GM23338 (cell line): ENCODE measurements around the gene NCL. TPM values are rescaled to one million over a fixed set of nuclear protein-coding genes. Genes with fewer than 3 reads are reported as not detected.

ENCODE experiments used
- ATAC-seq: fragments of 200-7000 bp; cut with Tn5 transposase; 3 replicates; pipeline ENCODE4 v1.9.1; 2020
- DNase-seq: peaks from one replicate; pipeline ENCODE4 v3.0.0-alpha.2; 2015; ENCODE audit warnings: low spot score
- H2AFZ ChIP-seq: fragments of 200-600 bp; sonication (generic); 2 replicates; pipeline ENCODE4 v1.8.0; 2016; ENCODE audit warnings: antibody characterized with exemption, mild to moderate bottlenecking, moderate library complexity
- H3F3A ChIP-seq: fragments of 200-600 bp; sonication (generic); replicated peaks from 2 replicates; pipeline ENCODE4 v1.8.0; 2017; ENCODE audit warnings: antibody characterized with exemption, mixed run types, low read depth
- H3K27ac ChIP-seq: fragments of 200-600 bp; sonication (generic); 2 replicates; pipeline ENCODE4 v1.6.1; 2016; ENCODE audit warnings: low read depth
- H3K27me3 ChIP-seq: fragments of 200-600 bp; sonication (generic); 2 replicates; pipeline ENCODE4 v1.8.0; 2016; ENCODE audit warnings: mild to moderate bottlenecking, mixed run types, moderate library complexity; ENCODE audit not compliant: insufficient read depth
- H3K36me3 ChIP-seq: fragments of 200-600 bp; sonication (generic); 2 replicates; pipeline ENCODE4 v1.8.0; 2016; ENCODE audit warnings: mild to moderate bottlenecking; ENCODE audit not compliant: insufficient read depth
- H3K4me1 ChIP-seq: fragments of 200-600 bp; sonication (generic); 2 replicates; pipeline ENCODE4 v1.8.0; 2016; ENCODE audit warnings: mild to moderate bottlenecking, moderate library complexity; ENCODE audit not compliant: insufficient read depth
- H3K4me2 ChIP-seq: fragments of 200-600 bp; sonication (generic); 2 replicates; pipeline ENCODE4 v1.7.1; 2017; ENCODE audit warnings: mixed run types
- H3K4me3 ChIP-seq: fragments of 200-600 bp; sonication (generic); 2 replicates; pipeline ENCODE4 v1.6.1; 2016; ENCODE audit warnings: mixed run types
- H3K79me2 ChIP-seq: fragments of 200-600 bp; sonication (generic); replicated peaks from 2 replicates; pipeline ENCODE4 v1.8.0; 2017; ENCODE audit warnings: mild to moderate bottlenecking; ENCODE audit not compliant: insufficient read depth
- H3K9me2 ChIP-seq: fragments of 200-600 bp; sonication (generic); 2 replicates; pipeline ENCODE4 v1.8.0; 2017; ENCODE audit not compliant: insufficient read depth
- H4K20me1 ChIP-seq: fragments of 200-600 bp; sonication (generic); replicated peaks from 2 replicates; pipeline ENCODE4 v1.8.0; 2017; ENCODE audit warnings: mild to moderate bottlenecking; ENCODE audit not compliant: insufficient read depth
- H3K27ac Mint-ChIP-seq: 2 replicates; pipeline ENCODE4 v1.8.0; 2020; ENCODE audit warnings: inconsistent platforms, mild to moderate bottlenecking, moderate library complexity, mixed read lengths
- H3K27me3 Mint-ChIP-seq: 3 replicates; pipeline ENCODE4 v1.8.0; 2022; ENCODE audit warnings: low read depth, mild to moderate bottlenecking, moderate library complexity, mixed read lengths, inconsistent platforms; ENCODE audit not compliant: insufficient read depth, poor library complexity
- H3K36me3 Mint-ChIP-seq: 3 replicates; pipeline ENCODE4 v1.8.0; 2021; ENCODE audit warnings: low read depth, mild to moderate bottlenecking, inconsistent platforms, moderate library complexity, mixed read lengths
- H3K4me1 Mint-ChIP-seq: 3 replicates; pipeline ENCODE4 v1.8.0; 2020; ENCODE audit warnings: mild to moderate bottlenecking, inconsistent platforms, mixed read lengths
- H3K4me3 Mint-ChIP-seq: 3 replicates; pipeline ENCODE4 v1.8.0; 2021; ENCODE audit warnings: moderate library complexity, mild to moderate bottlenecking, inconsistent platforms, mixed read lengths
- H3K9me3 Mint-ChIP-seq: 3 replicates; pipeline ENCODE4 v1.8.0; 2020; ENCODE audit warnings: moderate library complexity, mild to moderate bottlenecking, inconsistent platforms, mixed read lengths
- CREB1 ChIP-seq: fragments of 250-450 bp; sonication (Bioruptor Pico); IDR thresholded peaks from 2 replicates; pipeline ENCODE4 v1.5.0; 2020; ENCODE audit warnings: low read depth, mild to moderate bottlenecking, moderate library complexity
- JUNB ChIP-seq: IDR thresholded peaks from one replicate; pipeline ENCODE4 v1.6.1; 2016; ENCODE audit warnings: antibody characterized with exemption; ENCODE audit not compliant: unreplicated experiment
- REST ChIP-seq: IDR thresholded peaks from one replicate; pipeline ENCODE4 v1.6.1; 2018; ENCODE audit warnings: antibody characterized with exemption; ENCODE audit not compliant: unreplicated experiment
- STAT1 ChIP-seq: IDR thresholded peaks from one replicate; pipeline ENCODE4 v1.6.1; 2016; ENCODE audit warnings: antibody characterized with exemption; ENCODE audit not compliant: unreplicated experiment
- ZNF114 ChIP-seq: fragments of 250-450 bp; sonication (Bioruptor Pico); IDR thresholded peaks from 2 replicates; pipeline ENCODE4 v1.5.0; 2020; ENCODE audit warnings: mild to moderate bottlenecking, moderate library complexity
- ZNF331 ChIP-seq: fragments of 250-450 bp; sonication (Bioruptor Pico); IDR thresholded peaks from 2 replicates; pipeline ENCODE4 v1.5.0; 2020; ENCODE audit warnings: low read depth, mild to moderate bottlenecking, moderate library complexity
- ZNF462 ChIP-seq: fragments of 250-450 bp; sonication (Bioruptor Pico); IDR thresholded peaks from 2 replicates; pipeline ENCODE4 v1.5.0; 2020; ENCODE audit warnings: mild to moderate bottlenecking, moderate library complexity
- polyA plus RNA-seq: library from polyadenylated mRNA; unstranded; fragments of >200 nt; fragmentation: Nextera tagmentation; extraction: Ambion mirVana; gene quantifications from 2 replicates; pipeline ENCODE4 v1.2.1, GENCODE V29; 2016
- total RNA-seq: library from RNA; depleted of rRNA; stranded (reverse); fragments of >200 nt; shearing (Covaris generic); gene quantifications from 2 replicates; pipeline ENCODE4 v1.2.3, GENCODE V29; 2014

NCL gene
- total and polyA plus RNA-seq, 2 experiments from 2014 or later = 678 to 2,269 TPM

DNA sequence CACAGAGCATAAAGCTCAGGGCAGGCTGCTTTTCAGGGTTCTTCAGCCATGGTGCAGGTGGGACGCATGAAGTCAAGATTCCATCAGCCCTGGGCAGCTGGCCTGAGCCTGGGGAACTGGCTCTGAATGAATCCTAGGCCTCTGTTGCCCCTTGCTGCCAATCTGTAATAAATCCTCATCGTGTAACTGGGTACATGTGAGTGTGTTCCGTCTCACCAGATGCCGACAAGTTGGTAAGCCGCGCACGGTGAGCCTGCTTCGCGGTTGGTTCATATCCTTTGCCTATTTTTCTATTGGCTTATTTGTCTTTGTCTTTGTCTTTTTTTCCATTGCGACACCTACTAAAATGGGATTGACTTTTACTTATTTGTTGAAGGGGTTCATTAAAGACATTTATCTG is 41.1 kb downstream of the NCL start:
- H4K20me1 ChIP-seq = no peaks in the 10 kb centered on the region
- H3F3A ChIP-seq = 0 out of 2 replicates have a peak, but pooled peaks cover 6% of the 10 kb centered on the region
- Mint-ChIP-seq H3K36me3 (peaks cover 3% of the 10 kb centered on the region; the same call in 1 of the 3 replicates), H3K4me1 (peaks cover 13% of the 10 kb centered on the region; the same call in 2 of the 3 replicates), H3K9me3 (no peaks in the 10 kb centered on the region), H3K27me3 (peaks cover 9% of the 10 kb centered on the region), H3K27ac (no peak overlapping the region), H3K4me3 (no peak overlapping the region)
- TF ChIP-seq STAT1 (no peak), JUNB (no peak), ZNF331 (CRISPR knock-in tag) (no peak), REST (no peak), ZNF114 (CRISPR knock-in tag) (no peak), CREB1 (CRISPR knock-in tag) (no peak), ZNF462 (no peak)
- H3K4me1 ChIP-seq = no peaks in the 10 kb centered on the region
- H3K36me3 ChIP-seq = no peaks in the 10 kb centered on the region
- no peak for DNase-seq
- ATAC-seq = no peak
- H3K79me2 ChIP-seq = no peaks in the 10 kb centered on the region
- no peak overlapping the region for H3K27ac ChIP-seq
- H2AFZ ChIP-seq = no peak overlapping the region
- H3K27me3 ChIP-seq = no peaks in the 10 kb centered on the region
- H3K4me3 ChIP-seq = no peak overlapping the region
- H3K9me2 ChIP-seq = peaks cover 9% of the 10 kb centered on the region; the same call in 1 of the 2 replicates
- no peak overlapping the region for H3K4me2 ChIP-seq
